ENCODE results near the gene MIEF1.
"Not testable (repeated sequence)": the region's sequence is repeated elsewhere in the genome, so short reads cannot be mapped to it uniquely, and the experiment has no call there.

The MIEF1 gene

DNA sequence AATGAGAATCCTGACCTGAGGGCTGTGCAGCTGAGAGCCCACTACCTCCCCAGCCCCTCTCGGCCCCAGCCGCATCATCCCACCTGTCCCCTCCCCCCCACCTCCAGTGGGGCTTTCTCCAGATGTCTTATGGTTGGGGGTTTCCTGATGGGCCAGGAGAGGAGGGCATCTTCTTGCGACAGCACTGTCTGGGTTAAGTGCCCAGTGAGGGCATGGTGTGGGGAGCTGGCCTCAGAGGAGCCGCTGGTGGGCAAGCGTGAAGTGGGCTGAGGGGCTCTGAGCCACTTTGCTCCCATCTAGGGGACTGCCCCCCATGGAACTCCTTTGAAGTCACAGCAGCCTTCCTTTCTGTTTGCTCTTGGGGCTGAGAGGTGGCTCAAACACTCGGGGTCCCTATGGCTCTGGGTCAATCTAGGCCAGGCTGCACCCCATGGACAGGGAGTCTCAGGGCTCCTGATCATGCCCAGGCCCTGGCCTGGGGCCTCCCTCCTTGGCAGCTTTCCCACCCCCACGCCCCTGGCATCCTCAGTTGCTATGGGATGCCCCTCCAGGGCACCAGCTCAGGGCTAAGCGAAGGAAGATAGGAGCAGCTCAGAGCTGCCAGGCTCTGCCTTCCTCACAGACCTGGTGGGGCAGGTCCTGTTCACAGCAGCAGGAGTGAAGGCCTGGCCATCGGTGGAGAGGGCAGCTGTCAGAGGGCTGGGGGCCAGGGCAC, 11.0 kb upstream of the MIEF1 start:
- DNase-seq = no peak

DNA sequence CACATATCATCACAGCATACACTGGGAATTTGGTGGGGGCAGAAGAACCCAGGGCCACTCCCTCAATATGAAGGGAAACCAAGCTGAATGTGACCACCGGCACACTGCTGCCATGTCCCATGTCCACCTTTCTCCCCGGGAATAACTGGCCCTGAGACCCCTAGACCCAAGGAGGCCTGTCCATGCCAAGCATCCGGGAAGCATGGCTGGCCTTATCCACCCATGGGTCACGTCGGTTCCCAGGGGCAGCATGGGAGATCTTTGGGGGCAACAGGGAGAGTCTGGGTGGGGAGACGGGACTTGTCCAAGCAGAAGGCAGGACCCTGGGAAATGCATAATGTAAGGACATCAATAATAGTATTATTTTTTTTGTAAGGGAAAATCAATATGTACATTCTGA, 10.4 kb upstream of the MIEF1 start:
- no peak for DNase-seq

DNA sequence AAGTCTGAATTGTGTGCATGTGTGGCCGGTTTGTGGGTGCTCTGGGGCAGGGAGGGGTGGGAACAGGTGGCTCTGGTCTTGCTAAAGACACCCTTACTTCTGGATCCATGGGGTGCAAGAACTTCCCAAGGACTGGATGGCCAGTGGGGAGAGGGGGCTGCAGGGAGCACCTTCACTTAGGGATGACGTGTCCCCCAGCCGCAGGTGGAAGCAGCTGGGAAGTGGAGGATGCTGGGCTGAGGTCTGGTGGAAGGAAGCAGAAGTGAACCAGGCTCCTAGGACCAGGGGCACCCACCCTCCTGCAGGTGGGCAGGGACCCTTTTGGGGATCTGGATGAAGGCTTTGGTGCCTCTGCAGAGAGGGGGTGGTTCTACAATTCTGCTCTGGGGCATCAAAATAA, 9.9 kb upstream of the MIEF1 start:
- DNase-seq = no peak

DNA sequence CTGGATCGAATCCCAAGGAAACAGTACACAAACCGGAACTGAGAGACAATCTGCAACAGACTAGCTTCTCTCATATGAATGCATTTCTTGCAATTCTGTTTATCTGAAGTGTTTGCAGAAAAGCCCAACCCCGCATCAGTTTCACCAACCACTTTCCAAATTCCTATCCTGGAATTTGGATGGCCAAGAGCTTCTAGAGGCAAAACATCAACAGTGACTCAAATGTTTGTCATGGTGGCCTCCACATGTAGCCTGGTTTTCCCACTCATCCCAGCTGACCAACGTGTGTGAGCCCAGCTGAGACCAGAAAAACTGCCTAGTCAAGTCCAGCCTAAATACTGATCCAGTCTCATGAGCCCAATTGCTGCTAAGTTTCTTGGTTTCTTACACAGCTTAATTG, 8.3 kb upstream of the MIEF1 start:
- no peak for DNase-seq

DNA sequence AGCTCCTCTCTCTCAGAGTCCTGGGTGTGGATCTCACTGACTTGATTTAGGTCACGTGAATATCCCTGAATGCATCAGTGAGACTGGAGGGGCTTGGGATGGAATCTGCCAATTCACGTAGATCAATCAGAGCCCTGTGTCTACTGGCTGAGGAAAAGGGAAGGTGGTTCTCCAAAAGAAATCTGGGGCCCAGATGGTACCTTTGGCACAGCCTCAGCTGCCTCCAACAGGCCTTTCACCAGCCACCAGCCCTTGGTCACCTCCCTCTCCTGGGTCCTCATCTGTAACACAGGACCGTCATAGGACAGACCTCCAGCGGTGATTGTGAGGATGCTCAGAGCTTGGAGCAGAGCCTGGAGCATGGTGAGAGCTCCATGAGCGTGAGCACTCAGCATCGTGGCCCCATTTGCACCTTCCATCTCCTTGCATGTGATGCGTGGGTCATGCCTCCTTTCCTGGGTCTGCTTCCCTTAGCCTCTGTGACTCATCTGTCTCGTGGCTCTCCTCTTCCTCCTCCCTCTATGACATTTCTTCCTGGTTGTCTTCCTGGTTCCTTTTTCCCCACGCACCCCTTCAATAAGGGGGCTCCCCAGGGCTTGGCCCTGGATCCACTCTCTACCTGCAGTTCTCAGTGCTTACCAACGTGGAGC, 7.5 kb upstream of the MIEF1 start:
- no peak for DNase-seq

DNA sequence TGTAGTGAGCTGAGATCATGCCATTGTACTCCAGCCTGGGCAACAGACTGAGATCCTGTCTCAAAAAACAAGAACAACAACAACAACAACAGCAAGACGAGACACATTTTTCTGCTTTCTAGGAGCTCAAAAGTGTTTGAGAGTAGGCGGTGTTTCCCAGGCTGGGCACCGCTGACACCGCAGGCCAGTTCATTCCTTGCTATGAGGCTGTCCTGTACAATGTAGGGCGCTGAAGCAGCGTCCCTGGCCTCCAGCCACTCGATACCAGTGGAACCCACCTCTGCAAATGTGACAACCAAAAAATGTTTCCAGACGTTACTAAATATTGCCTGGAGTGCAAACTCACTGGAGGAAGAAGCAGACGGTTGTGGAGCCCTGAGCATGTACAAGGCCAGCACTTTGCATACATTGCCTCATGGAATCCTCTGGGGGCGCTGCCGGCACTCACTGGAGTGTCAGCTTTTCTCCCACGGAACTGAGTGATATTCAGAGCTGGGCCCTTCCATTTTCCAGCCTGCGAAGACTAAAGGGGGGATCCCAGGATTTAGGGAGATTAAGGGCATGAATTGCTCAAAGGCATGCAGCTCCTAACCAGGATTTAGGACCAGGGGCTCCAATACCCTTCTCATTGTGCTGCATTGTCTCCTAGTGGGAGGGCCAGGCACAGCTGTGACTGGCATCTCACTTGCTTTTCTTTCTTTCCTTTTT, 5.8 kb upstream of the MIEF1 start:
- peak; percentile 75 for DNase-seq

DNA sequence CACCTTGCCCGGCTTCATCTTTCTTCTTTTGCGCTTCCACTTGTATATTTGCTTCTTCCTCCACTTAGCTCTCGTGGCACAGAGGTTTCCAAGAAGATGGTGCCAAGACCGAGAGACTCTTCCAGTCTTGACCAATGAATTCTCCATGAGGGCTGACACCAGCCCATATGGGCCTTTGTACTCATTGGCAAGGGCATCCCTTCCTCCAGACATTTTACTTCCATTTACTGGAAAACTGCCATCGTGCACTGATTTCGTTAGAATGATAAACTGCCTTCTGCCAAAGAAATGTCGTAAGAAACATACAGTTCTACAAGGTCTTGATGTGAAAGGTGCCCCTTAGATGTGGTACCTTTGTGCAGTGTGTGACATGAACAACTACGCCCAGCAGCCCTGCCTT, 4.7 kb upstream of the MIEF1 start:
- no peak for DNase-seq

DNA sequence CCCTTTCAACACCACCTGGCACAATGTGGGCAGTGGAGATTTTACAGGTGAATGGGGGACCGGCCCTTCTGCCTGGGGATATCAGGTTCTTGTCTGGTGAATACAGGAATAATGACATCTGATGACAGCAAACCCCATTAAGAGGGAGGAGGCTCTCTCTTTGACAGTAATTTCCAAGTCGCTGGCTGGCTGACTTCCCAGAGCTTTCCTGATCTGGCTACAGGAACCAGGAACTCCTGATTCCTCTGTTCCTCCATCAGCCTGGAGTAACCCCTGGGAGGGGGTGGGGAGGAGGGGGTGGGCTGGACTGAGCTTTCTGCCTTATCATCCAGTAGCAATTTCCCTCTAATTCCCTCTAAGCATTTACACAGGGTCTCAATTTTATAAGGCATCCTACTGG, 3.7 kb upstream of the MIEF1 start:
- DNase-seq = no peak

DNA sequence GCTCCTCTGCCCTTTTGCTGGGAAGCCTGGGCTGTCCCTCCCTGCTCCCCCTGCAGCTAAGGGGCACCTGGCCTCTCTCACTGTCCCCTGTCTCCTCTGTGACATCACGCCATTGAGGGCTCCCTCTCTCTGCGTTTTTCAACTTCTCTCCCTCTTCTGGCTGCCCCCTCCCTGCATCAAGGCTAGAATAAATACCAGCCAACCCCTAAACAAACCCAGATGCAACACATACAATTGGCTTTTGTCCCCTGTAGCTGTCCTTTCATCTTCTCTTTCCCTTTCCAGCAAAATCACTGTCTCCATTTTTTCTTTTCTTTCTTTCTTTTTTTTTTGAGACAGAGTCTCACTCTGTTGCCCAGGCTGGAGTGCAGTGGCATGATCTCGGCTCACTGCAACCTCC, 3.3 kb upstream of the MIEF1 start:
- DNase-seq = no peak

DNA sequence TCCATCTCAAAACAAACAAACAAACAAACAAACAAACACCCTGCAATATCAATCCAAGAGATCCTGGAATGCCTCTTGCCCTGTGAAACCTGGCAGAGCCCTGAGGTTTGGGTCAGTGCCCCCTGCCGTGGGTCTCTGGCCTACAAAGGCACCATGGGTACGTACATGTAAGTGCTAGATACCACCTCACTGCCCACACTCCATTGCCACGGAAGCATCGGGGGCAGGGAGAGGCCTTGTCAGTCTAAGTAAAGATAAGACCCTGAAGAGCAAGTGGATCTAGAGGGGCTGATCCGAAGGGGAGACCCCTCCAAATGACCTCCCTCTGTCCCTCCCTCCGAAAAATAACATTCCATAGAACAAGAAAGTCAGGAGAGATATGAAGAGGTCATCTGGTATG, 2.0 kb upstream of the MIEF1 start:
- no peak for DNase-seq

DNA sequence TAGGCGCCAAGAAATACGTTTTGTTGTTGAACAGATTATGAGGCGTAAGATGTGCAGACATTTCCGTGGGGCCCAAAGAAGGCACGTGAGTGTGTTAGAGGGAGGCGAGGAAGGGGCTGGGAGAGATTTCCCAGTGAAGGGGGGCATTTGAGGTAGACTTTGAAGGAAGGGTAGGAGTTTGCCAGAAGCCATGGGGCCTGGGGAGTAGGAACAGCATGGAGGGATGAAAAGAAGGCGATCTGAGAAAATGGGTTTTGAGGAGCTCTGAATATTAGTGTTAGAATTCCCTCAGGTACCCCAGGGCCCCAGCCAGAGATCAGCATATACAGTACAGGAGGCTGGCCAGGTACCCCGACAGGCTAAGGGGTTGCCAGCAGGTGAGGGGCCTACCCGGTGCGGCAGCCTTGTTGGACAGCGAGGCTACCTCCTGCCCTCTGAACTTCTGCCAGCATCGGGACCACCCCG, 414 bp upstream of the MIEF1 start:
- DNase-seq = no peak

DNA sequence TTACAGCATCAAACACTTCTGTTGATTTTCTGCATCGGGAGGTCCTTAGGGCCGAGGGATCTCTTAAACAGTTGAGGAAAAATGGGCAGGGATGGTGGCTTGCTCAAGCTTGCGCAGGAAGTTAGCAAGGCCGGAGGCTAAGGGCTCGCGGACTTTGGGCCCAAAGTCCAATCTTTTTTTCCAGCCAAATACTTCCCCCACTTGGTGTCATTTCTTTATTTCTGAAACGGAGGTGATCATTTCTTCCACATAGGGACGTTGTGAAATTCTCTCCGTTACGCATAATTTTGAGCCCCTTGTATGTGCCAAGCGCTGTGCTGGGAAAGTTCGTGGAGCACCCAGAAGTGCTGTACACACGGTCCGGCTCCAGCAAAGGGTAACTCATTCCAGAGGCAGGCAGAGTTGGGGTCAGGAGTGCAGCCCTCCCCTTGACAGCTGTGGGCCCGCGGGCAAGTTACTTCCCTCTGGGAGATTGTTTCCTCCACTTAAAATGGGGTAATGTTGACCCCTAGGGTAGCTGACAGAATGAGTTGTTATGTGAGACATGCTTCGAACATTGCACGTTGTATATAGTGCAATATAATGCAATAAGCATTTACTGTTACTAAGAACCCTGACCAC, 809 bp downstream of the MIEF1 start:
- DNase-seq = no peak

DNA sequence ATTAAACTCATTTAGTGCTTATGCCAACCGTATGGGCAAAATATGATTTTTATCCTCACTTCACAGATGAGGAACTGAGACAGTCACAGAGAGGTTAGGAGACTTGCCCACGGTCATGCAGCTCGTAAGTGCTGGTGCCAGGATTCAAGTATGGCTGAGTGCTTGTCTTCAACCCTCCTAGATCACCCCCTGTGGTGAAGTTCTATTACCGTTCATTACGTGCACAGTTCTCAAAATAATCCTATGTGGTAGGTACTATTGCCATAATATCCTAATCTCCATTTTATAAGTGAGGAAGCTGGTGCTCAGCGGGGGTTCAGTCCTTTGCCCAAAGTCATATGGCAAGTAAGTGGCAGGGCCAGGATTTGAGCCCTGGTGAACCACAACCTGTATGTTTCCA, 1.5 kb downstream of the MIEF1 start:
- DNase-seq = no peak

DNA sequence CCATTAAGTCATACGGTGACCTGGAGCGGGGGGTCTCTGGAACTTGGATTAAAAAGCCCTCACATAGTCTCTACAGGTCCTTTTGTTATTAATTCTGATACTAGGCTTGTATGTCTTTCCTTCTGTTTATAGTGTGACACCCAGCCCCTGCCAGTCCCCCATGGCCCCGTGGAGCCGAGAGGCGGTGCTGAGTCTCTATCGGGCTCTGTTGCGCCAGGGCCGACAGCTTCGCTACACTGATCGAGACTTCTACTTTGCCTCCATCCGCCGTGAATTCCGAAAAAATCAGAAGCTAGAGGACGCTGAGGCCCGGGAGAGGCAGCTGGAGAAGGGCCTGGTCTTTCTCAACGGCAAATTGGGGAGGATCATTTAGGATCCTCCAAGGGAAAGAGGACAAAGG, 2.0 kb downstream of the MIEF1 start:
- DNase-seq = no peak

DNA sequence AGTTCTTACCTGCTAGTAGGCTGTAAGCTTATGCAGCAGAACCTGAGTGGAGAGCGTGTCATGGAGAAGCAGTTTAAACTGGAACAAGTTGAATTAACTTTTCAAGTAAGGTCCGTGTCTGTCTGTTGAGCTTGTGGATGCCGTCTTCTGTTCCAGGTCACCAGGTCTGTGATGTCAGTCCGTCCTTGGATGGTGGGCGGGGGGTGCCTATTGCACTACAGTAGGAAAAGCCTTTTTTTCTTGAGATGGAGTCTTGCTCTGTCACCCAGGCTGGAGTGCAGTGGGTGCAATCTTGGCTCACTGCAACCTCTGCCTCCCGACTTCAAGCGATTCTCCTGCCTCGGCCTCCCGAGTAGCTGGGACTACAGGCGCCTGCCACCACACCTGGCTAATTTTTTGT, 4.9 kb downstream of the MIEF1 start:
- DNase-seq = not testable (repeated sequence)

DNA sequence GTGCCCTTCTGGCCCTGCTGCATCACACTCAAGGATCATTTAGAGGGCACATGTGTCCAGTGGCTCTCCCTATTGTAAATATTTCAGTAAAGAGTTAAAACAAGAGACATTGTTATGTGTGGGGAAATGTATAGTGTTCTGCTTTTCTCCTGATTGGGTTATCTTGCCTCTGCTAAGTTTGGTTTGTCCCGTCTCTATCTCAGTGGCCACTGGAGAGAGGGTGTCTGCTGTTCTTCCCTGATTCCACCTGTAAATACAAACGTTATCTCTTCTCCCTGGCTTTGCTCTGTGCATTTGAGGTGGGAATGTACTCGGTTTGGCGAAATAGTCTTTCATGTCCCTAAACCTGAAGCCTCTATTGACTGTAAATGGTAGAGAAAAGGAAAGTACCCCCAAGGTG, 6.3 kb downstream of the MIEF1 start:
- DNase-seq = no peak

DNA sequence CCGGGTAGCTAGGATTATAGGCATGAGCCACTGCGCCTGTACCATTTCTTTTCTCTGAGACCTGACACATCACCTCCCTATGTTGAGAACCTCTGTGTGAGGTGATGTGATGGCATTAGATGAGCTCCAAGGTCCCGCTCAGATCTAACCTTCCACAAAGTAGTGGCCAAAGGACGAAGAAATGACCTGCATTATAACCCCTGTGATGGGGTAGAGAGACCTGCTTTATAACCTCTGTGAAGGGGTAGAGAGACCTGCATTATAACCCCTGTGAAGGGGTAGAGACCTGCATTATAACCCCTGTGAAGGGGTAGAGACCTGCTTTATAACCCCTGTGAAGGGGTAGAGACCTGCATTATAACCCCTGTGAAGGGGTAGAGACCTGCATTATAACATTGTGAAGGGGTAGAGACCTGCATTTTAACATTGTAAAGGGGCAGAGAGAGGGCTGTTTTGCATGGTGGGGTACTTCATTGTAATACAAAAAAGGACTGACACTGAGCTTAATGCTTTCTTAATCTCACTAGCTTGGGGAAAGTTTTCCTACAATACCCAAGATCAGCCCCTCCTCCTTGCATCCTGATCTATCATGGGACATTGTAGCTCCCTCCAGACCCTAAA, 8.5 kb downstream of the MIEF1 start:
- DNase-seq = no peak

DNA sequence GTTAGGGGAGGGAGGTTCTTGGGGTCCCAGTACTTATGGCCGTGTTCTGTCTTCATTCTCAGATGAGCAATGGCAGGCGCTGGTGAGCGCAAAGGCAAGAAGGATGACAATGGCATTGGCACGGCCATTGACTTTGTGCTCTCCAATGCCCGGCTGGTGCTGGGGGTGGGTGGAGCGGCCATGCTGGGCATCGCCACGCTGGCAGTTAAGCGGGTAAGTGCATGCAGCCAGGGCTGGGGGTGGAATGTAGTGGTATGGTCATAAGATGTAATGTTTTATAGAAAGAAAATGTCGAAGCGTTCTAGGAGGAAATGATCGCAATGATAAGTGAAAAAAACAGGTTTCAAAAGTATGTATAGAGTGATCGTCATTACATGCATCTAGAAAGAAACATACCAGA, 9.1 kb downstream of the MIEF1 start:
- no peak for DNase-seq

DNA sequence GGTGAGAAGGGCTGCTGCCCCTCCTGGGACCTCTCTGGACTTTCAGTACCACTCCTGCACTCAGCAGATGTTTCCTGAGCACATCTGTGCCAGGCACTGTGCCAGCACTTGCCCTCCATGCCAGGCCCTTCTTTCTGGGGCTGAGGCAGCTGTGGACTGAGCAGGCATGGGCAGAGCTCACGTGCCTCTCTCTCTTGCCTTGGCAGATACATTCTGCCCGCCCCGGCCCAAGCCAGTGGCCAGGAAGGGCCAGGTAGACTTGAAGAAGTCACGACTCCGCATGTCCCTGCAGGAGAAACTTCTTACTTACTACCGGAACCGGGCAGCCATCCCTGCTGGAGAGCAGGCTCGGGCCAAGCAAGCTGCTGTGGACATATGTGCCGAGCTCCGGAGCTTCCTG, 9.9 kb downstream of the MIEF1 start:
- no peak for DNase-seq

DNA sequence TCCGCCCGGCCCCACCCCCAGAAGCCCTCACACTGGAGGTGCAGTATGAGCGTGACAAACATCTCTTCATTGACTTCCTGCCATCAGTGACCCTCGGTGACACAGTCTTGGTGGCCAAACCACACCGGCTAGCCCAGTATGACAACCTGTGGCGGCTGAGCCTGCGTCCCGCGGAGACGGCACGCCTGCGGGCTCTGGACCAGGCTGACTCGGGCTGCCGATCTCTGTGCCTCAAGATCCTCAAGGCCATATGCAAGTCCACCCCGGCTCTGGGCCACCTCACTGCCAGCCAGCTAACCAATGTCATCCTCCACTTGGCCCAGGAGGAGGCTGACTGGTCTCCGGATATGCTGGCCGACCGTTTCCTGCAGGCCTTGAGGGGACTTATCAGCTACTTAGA, 11.7 kb downstream of the MIEF1 start:
- DNase-seq = no peak

DNA sequence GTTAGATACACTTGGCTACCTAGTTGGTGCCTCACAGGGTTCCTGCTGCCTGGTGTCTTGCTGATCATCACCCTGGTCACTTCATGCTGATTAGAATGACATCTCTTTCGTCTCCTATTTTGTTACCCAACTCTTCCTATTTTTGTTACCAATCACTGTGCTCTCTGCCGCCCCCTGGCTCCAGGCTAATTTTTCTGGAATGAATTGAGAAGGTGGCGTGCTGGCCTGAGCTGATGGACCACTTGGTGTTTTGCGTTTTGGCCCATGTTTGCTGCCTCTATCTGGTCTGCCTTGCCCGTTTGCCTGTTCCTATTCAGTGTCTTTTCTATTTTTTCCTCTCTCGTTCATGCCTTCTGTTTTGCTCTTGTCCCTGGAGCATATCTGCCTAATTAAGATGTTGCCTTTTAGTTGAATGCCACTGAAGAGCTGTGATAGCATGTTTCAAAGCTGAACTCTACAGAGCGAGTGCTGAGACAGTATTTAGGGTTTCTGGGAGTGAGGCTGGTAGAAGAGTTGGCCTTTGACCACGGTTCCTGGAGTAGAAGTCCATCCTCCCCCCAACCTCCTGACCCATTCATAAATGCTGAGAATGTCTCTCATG, 12.4 kb downstream of the MIEF1 start:
- peak; percentile 53 for DNase-seq

DNA sequence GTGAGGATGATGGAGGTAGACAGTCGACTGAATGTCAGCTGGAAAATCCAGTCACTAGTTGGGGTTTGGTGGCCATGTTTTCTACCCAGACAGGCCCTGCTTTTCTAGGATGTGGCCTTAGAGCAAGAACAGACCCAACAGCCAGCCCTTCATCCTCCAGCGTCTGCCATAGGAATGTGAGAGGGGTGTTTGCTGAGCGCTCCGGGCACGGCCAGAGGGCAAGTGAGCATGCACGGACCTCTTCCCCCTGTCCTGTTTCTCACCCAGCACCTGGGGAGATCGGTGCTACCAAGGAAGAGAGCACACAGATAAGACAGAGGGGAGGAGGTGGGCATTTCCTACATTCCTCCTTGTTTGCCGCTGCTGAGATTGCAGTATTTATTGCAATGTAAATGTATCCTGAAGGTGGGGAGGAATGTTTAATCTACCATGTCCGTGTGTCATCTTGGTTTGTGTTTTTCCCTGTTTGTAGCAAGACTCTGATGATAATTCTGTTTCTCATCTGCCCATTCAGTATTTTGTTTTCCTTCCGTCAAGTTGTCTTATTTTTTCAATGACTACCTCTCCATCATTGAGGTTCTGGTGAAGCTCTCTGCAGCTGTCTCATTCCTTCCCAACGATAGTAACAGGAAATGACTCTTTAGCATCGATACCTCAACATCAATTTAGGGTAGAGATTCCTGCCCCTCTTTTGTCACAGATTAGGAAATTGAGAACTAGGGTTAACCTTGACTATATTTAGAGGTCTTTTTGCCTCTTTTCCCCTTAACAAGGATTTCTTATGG, 13.4 kb downstream of the MIEF1 start:
- no peak for DNase-seq

Measured in retina (tissue), 1 donor.